GM12878 (cell line): ENCODE measurements around the gene RESP18. TPM values are rescaled to one million over a fixed set of nuclear protein-coding genes. Genes with fewer than 3 reads are reported as not detected.

ENCODE experiments used
- ATAC-seq: fragments of 200-7000 bp; cut with Tn5 transposase; 3 replicates; pipeline ENCODE4 v1.9.1; 2020; ENCODE audit warnings: mild to moderate bottlenecking, moderate library complexity
- BruUV-seq: library from RNA; stranded (reverse); fragments of 400-500 nt; replicated peaks from 2 replicates; lab custom pipeline; 2021; lab: Mats Ljungman, UMichigan
- CTCF ChIA-PET: fragments of 300-600 bp; sonication (Branson Sonifier 250); formaldehyde crosslinking; extraction: SDS; loops from one replicate; lab custom pipeline; 2021; ENCODE audit warnings: inconsistent platforms; lab: Yijun Ruan, JAX
- POLR2A ChIA-PET: fragments of 350-600 bp; formaldehyde crosslinking; extraction: SDS; loops from one replicate; lab custom pipeline; 2021; ENCODE audit warnings: inconsistent platforms; lab: Charles Lee
- RAD21 ChIA-PET: fragments of 300-600 bp; sonication (Branson Sonifier 250); formaldehyde crosslinking; loops from one replicate; lab custom pipeline; 2023; ENCODE audit warnings: antibody characterized with exemption; ENCODE audit not compliant: unreplicated experiment; lab: Charles Lee
- SMC1A ChIA-PET: fragments of 300-600 bp; sonication (Branson Sonifier 250); formaldehyde crosslinking; loops from one replicate; lab custom pipeline; 2023; ENCODE audit not compliant: unreplicated experiment, uncharacterized antibody; lab: Charles Lee
- DNase-seq: peaks from one replicate; pipeline ENCODE4 v3.0.0-alpha.2; 2011; ENCODE audit warnings: low read depth, low spot score
- FAIRE-seq: peaks from 3 replicates; lab custom pipeline; 2011; peaks lifted over from hg19 to GRCh38; lab: Jason Lieb, UNC
- H2AFZ ChIP-seq: 2 replicates; pipeline ENCODE4 v1.6.0; 2011; ENCODE audit warnings: low read depth, low read length, control low read depth; ENCODE audit not compliant: control insufficient read depth
- H3K27ac ChIP-seq: 2 replicates; pipeline ENCODE4 v1.5.1; 2011; ENCODE audit warnings: control low read depth; ENCODE audit not compliant: control insufficient read depth, insufficient read depth
- H3K27me3 ChIP-seq, 2 experiments: replicated peaks in 1 of 2; 2 replicates each; pipeline versions ENCODE4 v1.6.0 to v1.6.1; 2011; ENCODE audit warnings: low read length in 1 of 2; ENCODE audit not compliant: control insufficient read depth in 2 of 2, insufficient read depth in 2 of 2
- H3K36me3 ChIP-seq, 2 experiments: 2 replicates each; pipeline ENCODE4 v1.5.1; 2011; ENCODE audit warnings: low read length in 1 of 2; ENCODE audit not compliant: control insufficient read depth in 2 of 2, insufficient read depth in 2 of 2
- H3K4me1 ChIP-seq: 2 replicates; pipeline ENCODE4 v1.6.1; 2011; ENCODE audit warnings: mild to moderate bottlenecking, low read length, moderate library complexity, mixed read lengths; ENCODE audit not compliant: control insufficient read depth, insufficient read depth
- H3K4me2 ChIP-seq: 2 replicates; pipeline ENCODE4 v1.6.0; 2011; ENCODE audit warnings: control low read depth; ENCODE audit not compliant: control insufficient read depth, insufficient read depth
- H3K4me3 ChIP-seq: fragments of 200-600 bp; sonication (generic); 2 replicates; pipeline ENCODE4 v1.5.1; 2016
- H3K79me2 ChIP-seq: 2 replicates; pipeline ENCODE4 v1.6.0; 2011; ENCODE audit warnings: low read length; ENCODE audit not compliant: control insufficient read depth, insufficient read depth
- H3K9ac ChIP-seq: 2 replicates; pipeline ENCODE4 v1.8.0; 2011; ENCODE audit warnings: low read length, control low read depth, mixed read lengths; ENCODE audit not compliant: control insufficient read depth, insufficient read depth
- H3K9me3 ChIP-seq: replicated peaks from 3 replicates; pipeline ENCODE4 v1.5.1; 2011; ENCODE audit warnings: mild to moderate bottlenecking, low read length; ENCODE audit not compliant: control insufficient read depth, insufficient read depth
- H4K20me1 ChIP-seq: 2 replicates; pipeline ENCODE4 v1.6.0; 2011; ENCODE audit not compliant: control insufficient read depth, insufficient read depth
- BACH1 ChIP-seq: fragments of 450-650 bp; IDR thresholded peaks from 2 replicates; pipeline ENCODE4 v1.6.1; 2017; ENCODE audit warnings: mild to moderate bottlenecking, borderline replicate concordance
- E4F1 ChIP-seq: fragments of 450-650 bp; IDR thresholded peaks from 2 replicates; pipeline ENCODE4 v1.6.1; 2018; ENCODE audit warnings: borderline replicate concordance, mild to moderate bottlenecking; ENCODE audit not compliant: partially characterized antibody
- GABPA ChIP-seq: IDR thresholded peaks from 2 replicates; pipeline ENCODE4 v1.6.1; 2014; ENCODE audit warnings: antibody characterized with exemption, low read depth, mild to moderate bottlenecking, inconsistent platforms
- IRF3 ChIP-seq: fragments of 450-650 bp; IDR thresholded peaks from 2 replicates; pipeline ENCODE4 v1.6.1; 2014; ENCODE audit warnings: mild to moderate bottlenecking
- TBL1XR1 ChIP-seq: IDR thresholded peaks from 2 replicates; pipeline ENCODE4 v1.6.1; 2012; ENCODE audit warnings: low read depth, low read length, improper control_type of control experiment
- WGBS: methylation state at CpG from one replicate; pipeline ENCODE4 v1.1.6; 2016; ENCODE audit warnings: low lambda C conversion rate; ENCODE audit not compliant: insufficient replicate concordance, insufficient coverage; ENCODE audit errors: missing lambda C conversion rate; 5-methylcytosine and 5-hydroxymethylcytosine counted together
- in situ Hi-C: fragments of 300-500 bp; cut with MboI; formaldehyde crosslinking; loops from 9 replicates; pipeline ENCODE4 v1.14.3; 2018; ENCODE audit warnings: mixed read lengths
- intact Hi-C: fragments of 100-400 bp; cut with micrococcal nuclease; formaldehyde crosslinking; loops from one replicate; pipeline ENCODE4 v1.14.2; 2022; ENCODE audit not compliant: unreplicated experiment
- polyA plus RNA-seq, 11 experiments: library from polyadenylated mRNA; depleted of rRNA in 4 of 11; unstranded in 6 of 11; stranded (reverse) in 5 of 11; fragments of >200 nt; fragmentation: Nextera tagmentation in 4 of 11; fragmentation: Illumina TruSeq in 1 of 11; extraction: Ambion mirVana in 4 of 11; extraction: Trizol in 1 of 11; gene quantifications; 1 replicate in 1 of 11; 2 replicates in 10 of 11; pipeline versions ENCODE4 v1.2.1 to v1.2.3, GENCODE V29; 2011 to 2016; ENCODE audit warnings: inconsistent platforms in 2 of 11, missing spikeins in 2 of 11, low read depth in 1 of 11
- total RNA-seq, 4 experiments: library from RNA; depleted of rRNA in 3 of 4; stranded (reverse); fragments of >200 nt in 3 of 4; fragmentation: Illumina TruSeq in 1 of 4; extraction: Trizol in 1 of 4; gene quantifications; 2 replicates each; pipeline versions ENCODE4 v1.2.1 to v1.2.3, GENCODE V29; 2013 to 2021

The RESP18 gene
- total and polyA plus RNA-seq, 10 of the 15 experiments (the other 5 are each of a cell fraction or from before 2014, with no cell fraction given): not detected

GRCh38 chr2:219280651-219281050 lies 51.9 kb downstream of the RESP18 start:
- ChIA-PET RAD21 (interaction anchor here (1.1 to 5.9 kb wide), 3 partner anchors 13 to 110 kb away, joined by 3 to 78 read pairs (median 20); partner anchors contain the start of genes GLB1L and STK16), POLR2A (interaction anchor here (0.9 to 7.0 kb wide), 6 partner anchors 8 to 105 kb away, joined by 3 to 160 read pairs (median 20); partner anchors contain the start of genes CNPPD1, GLB1L, STK16 and TUBA4A), CTCF (interaction anchor here (0.7 to 13.5 kb wide), 13 partner anchors 13 to 209 kb away, joined by 3 to 257 read pairs (median 4); partner anchors contain the start of genes GLB1L, STK16 and ZFAND2B), SMC1A (interaction anchor here (0.8 to 8.8 kb wide), 4 partner anchors 12 to 121 kb away, joined by 4 to 98 read pairs (median 51); partner anchors contain the start of genes GLB1L, STK16, TUBA4A and TUBA4B)
- Histone ChIP-seq H3K36me3 (no peaks in the 10 kb centered on the region; a peak in 1 of 4 replicates), H3K4me3 (peak overlapping the region; percentile 66; the same call in 1 of the 2 replicates), H3K4me1 (peaks cover 26% of the 10 kb centered on the region), H4K20me1 (no peaks in the 10 kb centered on the region), H3K79me2 (peaks cover 6% of the 10 kb centered on the region), H3K9me3 (no peaks in the 10 kb centered on the region), H2AFZ (no peak overlapping the region), H3K27ac (no peak overlapping the region), H3K4me2 (peak overlapping the region; percentile 95), H3K9ac (0 out of 2 replicates have a peak overlapping the region, but pooled peaks have one; percentile 73), H3K27me3 (no peaks in the 10 kb centered on the region)
- FAIRE-seq: no peak
- in situ Hi-C loops: no loop called here
- WGBS: 84% methylated on average over 4 of the region's 4 CpGs
- DNase-seq: no peak
- BruUV-seq: TSS peak; percentile 63
- TF ChIP-seq BACH1 (no peak), GABPA (no peak), TBL1XR1 (no peak), E4F1 (no peak), IRF3 (no peak)
- no peak for ATAC-seq
- intact Hi-C loops: no loop called here
